ENCODE results near the gene KLHDC7B. TPM values are rescaled to one million over a fixed set of nuclear protein-coding genes. Genes with fewer than 3 reads are reported as not detected.
A peak's percentile ranks its signal among the peaks of the same experiment; 100 is the strongest.

The KLHDC7B gene
- total and polyA plus RNA-seq, 2 donors (not counting 3 experiments of a cell fraction or from before 2014, with no cell fraction given): not detected

DNA sequence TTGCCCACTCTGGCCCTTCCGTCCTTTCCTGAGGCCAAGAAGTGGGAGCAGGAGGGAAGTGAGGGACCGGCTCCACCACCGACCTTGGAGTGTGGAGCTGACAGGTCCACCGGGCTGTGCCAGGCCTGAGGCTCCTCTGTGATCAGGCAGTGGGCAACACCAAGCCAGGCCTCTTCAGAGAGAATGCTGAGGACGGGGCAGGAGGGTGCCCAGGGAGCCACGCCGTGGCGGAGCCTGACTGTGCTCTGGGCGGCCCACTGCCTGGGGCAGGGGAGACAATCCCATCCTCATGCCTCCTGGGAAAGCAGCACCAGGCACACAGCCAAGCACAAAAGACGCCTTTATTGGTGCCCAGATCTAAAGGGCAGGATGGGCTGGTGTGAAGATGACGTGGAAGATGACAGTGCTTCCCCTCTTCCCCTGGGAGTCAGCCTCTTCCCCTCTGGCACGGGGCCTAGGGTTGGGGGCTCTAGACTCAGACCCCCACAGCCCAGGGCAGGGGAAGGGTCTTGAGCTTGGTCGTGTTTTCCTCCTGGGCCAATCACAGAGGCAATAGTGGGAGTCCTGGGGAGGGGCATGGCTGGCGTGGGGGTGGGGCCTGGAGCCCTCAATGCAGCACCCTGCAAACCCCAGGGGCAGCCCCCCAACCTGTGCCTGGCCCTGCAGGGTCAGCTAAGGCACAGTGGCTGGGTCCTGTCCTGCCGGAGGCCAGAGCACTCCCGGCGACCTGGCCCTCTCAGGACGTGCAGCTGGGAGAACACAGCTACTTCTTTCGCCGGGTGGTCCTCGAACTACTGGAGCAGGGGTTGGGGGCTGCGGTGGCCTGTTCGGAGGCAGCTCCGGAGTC is 42.8 kb upstream of the KLHDC7B start:
- no peak for FAIRE-seq
- Histone ChIP-seq H4K20me1 (replicated peaks; ENCODE audit: control insufficient read depth, extremely low read depth, insufficient read depth, low read length) (no peaks in the 10 kb centered on the region), H3K36me3 (ENCODE audit: control insufficient read depth in 2 of 2, extremely low read depth in 1 of 2, insufficient read depth in 2 of 2, low read length in 2 of 2) (peaks cover 6 to 22% of the 10 kb centered on the region in 2 experiments), H2AFZ (ENCODE audit: low read depth, low read length) (no peak overlapping the region), H3K4me2 (ENCODE audit: insufficient read depth, low read length) (no peak overlapping the region), H3K9ac (replicated peaks; ENCODE audit: extremely low read depth, insufficient read depth, low read length) (no peak overlapping the region), H3K9me3 (replicated peaks; ENCODE audit: control insufficient read depth, insufficient read depth, low read length) (no peaks in the 10 kb centered on the region), H3K4me1 (ENCODE audit: control insufficient read depth, extremely low read depth, insufficient read depth, low read length) (peaks cover 6% of the 10 kb centered on the region), H3K79me2 (ENCODE audit: control insufficient read depth, insufficient read depth, low read length) (peaks cover 14% of the 10 kb centered on the region), H3K27ac (ENCODE audit: insufficient read depth, low read depth, low read length) (no peak overlapping the region), H3K27me3 (ENCODE audit: control insufficient read depth in 2 of 2, insufficient read depth in 2 of 2, low read length in 2 of 2) (no peaks in the 10 kb centered on the region), H3K9me1 (replicated peaks; ENCODE audit: control insufficient read depth, extremely low read depth, insufficient read depth, low read length) (no peaks in the 10 kb centered on the region), H3K4me3 (replicated peaks in 1 of 3; ENCODE audit: insufficient read depth in 1 of 3, low read depth in 1 of 3, low read length in 3 of 3) (no peak overlapping the region)
- dilution Hi-C loops (cut with MboI; ENCODE audit: extremely low pct_ligation_motif_present, low sequenced_read_pairs): no loop called here
- no peak for DNase-seq (ENCODE audit: low read depth, low spot score)
- intact Hi-C loops (cut with micrococcal nuclease): no loop called here
- TF ChIP-seq JUN (IDR thresholded peaks at IDR 0.05; ENCODE audit: borderline replicate concordance, insufficient read depth, insufficient read length, low read depth) (no peak), CTCF (IDR thresholded peaks at IDR 0.05; ENCODE audit: extremely low read depth in 1 of 2, insufficient read depth in 1 of 2, low read depth in 1 of 2, low read length in 2 of 2) (no peak), POLR2AphosphoS5 (IDR thresholded peaks at IDR 0.05; ENCODE audit: insufficient read depth, low read depth, low read length) (no peak), FOS (IDR thresholded peaks at IDR 0.05; ENCODE audit: borderline replicate concordance, insufficient read depth, low read length) (no peak), POLR2A (IDR thresholded peaks at IDR 0.05; ENCODE audit: low read depth, low read length) (no peak), MYC (IDR thresholded peaks at IDR 0.05; ENCODE audit: low read depth, low read length) (no peak), GATA2 (IDR thresholded peaks at IDR 0.05; ENCODE audit: insufficient read depth, insufficient read length, low read depth, low read length) (no peak), EZH2 (IDR thresholded peaks at IDR 0.05; ENCODE audit: borderline replicate concordance, low read depth, low read length, severe bottlenecking) (no peak)
- TF ChIP-seq, protein P1, sequence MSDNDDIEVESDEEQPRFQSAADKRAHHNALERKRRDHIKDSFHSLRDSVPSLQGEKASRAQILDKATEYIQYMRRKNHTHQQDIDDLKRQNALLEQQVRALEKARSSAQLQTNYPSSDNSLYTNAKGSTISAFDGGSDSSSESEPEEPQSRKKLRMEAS (IDR thresholded peaks at IDR 0.05; ENCODE audit: insufficient read depth, insufficient read length): no peak
- CTCF ChIA-PET: interaction anchor here (0.8 to 1.0 kb wide), 2 partner anchors 22 to 23 kb away, joined by 3 read pairs; partner anchors contain the start of gene SCO2
- POLR2A ChIA-PET: no interaction called here
- BruUV-seq (replicated peaks): TSS peak; percentile 21

All from endothelial cell of umbilical vein (primary cell).